ENCODE data around the gene REV1.

DNA sequence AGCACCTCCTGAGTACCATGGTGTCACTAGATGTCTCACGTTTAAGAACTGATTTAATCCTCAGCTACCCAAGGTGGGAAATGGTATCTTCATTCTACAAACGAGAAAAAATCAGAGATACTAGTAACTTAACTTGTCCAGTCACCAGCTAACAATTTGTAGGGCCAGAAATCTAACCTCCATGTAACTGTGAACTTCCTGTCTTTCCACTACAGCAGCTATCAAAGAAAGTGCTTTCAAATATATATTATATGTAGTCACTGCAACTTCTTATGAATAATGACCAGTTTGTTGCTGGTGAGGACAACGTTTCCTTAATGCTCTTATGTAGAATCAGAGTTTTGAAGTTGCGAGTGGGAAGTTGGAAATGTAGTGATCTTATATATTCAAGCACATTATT is 1.9 kb downstream of the REV1 start:
- TF ChIP-seq, protein P1, sequence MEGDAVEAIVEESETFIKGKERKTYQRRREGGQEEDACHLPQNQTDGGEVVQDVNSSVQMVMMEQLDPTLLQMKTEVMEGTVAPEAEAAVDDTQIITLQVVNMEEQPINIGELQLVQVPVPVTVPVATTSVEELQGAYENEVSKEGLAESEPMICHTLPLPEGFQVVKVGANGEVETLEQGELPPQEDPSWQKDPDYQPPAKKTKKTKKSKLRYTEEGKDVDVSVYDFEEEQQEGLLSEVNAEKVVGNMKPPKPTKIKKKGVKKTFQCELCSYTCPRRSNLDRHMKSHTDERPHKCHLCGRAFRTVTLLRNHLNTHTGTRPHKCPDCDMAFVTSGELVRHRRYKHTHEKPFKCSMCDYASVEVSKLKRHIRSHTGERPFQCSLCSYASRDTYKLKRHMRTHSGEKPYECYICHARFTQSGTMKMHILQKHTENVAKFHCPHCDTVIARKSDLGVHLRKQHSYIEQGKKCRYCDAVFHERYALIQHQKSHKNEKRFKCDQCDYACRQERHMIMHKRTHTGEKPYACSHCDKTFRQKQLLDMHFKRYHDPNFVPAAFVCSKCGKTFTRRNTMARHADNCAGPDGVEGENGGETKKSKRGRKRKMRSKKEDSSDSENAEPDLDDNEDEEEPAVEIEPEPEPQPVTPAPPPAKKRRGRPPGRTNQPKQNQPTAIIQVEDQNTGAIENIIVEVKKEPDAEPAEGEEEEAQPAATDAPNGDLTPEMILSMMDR (IDR thresholded peaks at IDR 0.05) = no peak
- TF ChIP-seq, protein P2, sequence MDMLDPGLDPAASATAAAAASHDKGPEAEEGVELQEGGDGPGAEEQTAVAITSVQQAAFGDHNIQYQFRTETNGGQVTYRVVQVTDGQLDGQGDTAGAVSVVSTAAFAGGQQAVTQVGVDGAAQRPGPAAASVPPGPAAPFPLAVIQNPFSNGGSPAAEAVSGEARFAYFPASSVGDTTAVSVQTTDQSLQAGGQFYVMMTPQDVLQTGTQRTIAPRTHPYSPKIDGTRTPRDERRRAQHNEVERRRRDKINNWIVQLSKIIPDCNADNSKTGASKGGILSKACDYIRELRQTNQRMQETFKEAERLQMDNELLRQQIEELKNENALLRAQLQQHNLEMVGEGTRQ (CRISPR knock-in tag; IDR thresholded peaks at IDR 0.05) = no peak
- TF ChIP-seq, protein P3, sequence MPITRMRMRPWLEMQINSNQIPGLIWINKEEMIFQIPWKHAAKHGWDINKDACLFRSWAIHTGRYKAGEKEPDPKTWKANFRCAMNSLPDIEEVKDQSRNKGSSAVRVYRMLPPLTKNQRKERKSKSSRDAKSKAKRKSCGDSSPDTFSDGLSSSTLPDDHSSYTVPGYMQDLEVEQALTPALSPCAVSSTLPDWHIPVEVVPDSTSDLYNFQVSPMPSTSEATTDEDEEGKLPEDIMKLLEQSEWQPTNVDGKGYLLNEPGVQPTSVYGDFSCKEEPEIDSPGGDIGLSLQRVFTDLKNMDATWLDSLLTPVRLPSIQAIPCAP (CRISPR knock-in tag; IDR thresholded peaks at IDR 0.05) = no peak
- TF ChIP-seq, protein P4, sequence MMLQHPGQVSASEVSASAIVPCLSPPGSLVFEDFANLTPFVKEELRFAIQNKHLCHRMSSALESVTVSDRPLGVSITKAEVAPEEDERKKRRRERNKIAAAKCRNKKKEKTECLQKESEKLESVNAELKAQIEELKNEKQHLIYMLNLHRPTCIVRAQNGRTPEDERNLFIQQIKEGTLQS (CRISPR knock-in tag; conservative IDR thresholded peaks at IDR 0.05) = no peak
- TF ChIP-seq FOXP1 (CRISPR knock-in tag; IDR thresholded peaks at IDR 0.05; ENCODE audit: borderline replicate concordance) (no peak), CREM (CRISPR knock-in tag; IDR thresholded peaks at IDR 0.05) (no peak)
- TF ChIP-seq, protein P5, sequence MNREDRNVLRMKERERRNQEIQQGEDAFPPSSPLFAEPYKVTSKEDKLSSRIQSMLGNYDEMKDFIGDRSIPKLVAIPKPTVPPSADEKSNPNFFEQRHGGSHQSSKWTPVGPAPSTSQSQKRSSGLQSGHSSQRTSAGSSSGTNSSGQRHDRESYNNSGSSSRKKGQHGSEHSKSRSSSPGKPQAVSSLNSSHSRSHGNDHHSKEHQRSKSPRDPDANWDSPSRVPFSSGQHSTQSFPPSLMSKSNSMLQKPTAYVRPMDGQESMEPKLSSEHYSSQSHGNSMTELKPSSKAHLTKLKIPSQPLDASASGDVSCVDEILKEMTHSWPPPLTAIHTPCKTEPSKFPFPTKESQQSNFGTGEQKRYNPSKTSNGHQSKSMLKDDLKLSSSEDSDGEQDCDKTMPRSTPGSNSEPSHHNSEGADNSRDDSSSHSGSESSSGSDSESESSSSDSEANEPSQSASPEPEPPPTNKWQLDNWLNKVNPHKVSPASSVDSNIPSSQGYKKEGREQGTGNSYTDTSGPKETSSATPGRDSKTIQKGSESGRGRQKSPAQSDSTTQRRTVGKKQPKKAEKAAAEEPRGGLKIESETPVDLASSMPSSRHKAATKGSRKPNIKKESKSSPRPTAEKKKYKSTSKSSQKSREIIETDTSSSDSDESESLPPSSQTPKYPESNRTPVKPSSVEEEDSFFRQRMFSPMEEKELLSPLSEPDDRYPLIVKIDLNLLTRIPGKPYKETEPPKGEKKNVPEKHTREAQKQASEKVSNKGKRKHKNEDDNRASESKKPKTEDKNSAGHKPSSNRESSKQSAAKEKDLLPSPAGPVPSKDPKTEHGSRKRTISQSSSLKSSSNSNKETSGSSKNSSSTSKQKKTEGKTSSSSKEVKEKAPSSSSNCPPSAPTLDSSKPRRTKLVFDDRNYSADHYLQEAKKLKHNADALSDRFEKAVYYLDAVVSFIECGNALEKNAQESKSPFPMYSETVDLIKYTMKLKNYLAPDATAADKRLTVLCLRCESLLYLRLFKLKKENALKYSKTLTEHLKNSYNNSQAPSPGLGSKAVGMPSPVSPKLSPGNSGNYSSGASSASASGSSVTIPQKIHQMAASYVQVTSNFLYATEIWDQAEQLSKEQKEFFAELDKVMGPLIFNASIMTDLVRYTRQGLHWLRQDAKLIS (CRISPR knock-in tag; IDR thresholded peaks at IDR 0.05; ENCODE audit: borderline replicate concordance) = no peak
- TF ChIP-seq, protein P6, sequence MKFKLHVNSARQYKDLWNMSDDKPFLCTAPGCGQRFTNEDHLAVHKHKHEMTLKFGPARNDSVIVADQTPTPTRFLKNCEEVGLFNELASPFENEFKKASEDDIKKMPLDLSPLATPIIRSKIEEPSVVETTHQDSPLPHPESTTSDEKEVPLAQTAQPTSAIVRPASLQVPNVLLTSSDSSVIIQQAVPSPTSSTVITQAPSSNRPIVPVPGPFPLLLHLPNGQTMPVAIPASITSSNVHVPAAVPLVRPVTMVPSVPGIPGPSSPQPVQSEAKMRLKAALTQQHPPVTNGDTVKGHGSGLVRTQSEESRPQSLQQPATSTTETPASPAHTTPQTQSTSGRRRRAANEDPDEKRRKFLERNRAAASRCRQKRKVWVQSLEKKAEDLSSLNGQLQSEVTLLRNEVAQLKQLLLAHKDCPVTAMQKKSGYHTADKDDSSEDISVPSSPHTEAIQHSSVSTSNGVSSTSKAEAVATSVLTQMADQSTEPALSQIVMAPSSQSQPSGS (CRISPR knock-in tag; IDR thresholded peaks at IDR 0.05; ENCODE audit: borderline replicate concordance, low read depth) = no peak

Measured in WTC11 (cell line).